GM21360 (cell line): ENCODE results near the gene KIF14.
"Not testable (repeated sequence)": the region's sequence is repeated elsewhere in the genome, so short reads cannot be mapped to it uniquely, and the experiment has no call there.

ENCODE experiments used
- ATAC-seq: cut with Tn5 transposase; IDR thresholded peaks from one replicate; pipeline ENCODE4 v1.9.1; 2021; ENCODE audit warnings: mild to moderate bottlenecking, moderate library complexity; ENCODE audit not compliant: unreplicated experiment

KIF14 gene

GRCh38 chr1:200636681-200637080 is 16.1 kb upstream of the KIF14 start:
- ATAC-seq: no peak

GRCh38 chr1:200634261-200635122 is 13.9 kb upstream of the KIF14 start:
- no peak for ATAC-seq

- no peak for ATAC-seq
Measured at GRCh38 chr1:200631375-200631774, 10.8 kb upstream of the KIF14 start.

GRCh38 chr1:200630515-200630899 is 10.0 kb upstream of the KIF14 start:
- ATAC-seq: not testable (repeated sequence)

GRCh38 chr1:200629876-200630514 is 9.4 kb upstream of the KIF14 start:
- ATAC-seq: no peak

GRCh38 chr1:200628223-200628881 is 7.8 kb upstream of the KIF14 start:
- ATAC-seq: peak; percentile 64

- no peak for ATAC-seq
Measured at GRCh38 chr1:200627575-200628222, 7.1 kb upstream of the KIF14 start.

- ATAC-seq: no peak
Measured at GRCh38 chr1:200626853-200627534, 6.4 kb upstream of the KIF14 start.

- no peak for ATAC-seq
Measured at GRCh38 chr1:200625381-200625824, 4.9 kb upstream of the KIF14 start.

GRCh38 chr1:200624679-200625335 is 4.3 kb upstream of the KIF14 start:
- ATAC-seq: no peak

GRCh38 chr1:200619894-200620272 is 668 bp downstream of the KIF14 start:
- ATAC-seq: no peak

GRCh38 chr1:200610846-200611245 is 9.7 kb downstream of the KIF14 start:
- no peak for ATAC-seq

GRCh38 chr1:200602632-200603031 is 17.9 kb downstream of the KIF14 start:
- ATAC-seq: no peak

GRCh38 chr1:200590001-200590400 is 30.6 kb downstream of the KIF14 start:
- ATAC-seq: no peak

- peak; percentile 55 for ATAC-seq
Measured at GRCh38 chr1:200588698-200589097, 31.9 kb downstream of the KIF14 start.

GRCh38 chr1:200564319-200564718 is 56.2 kb downstream of the KIF14 start:
- no peak for ATAC-seq

GRCh38 chr1:200561856-200562214 is 58.7 kb downstream of the KIF14 start:
- no peak for ATAC-seq

GRCh38 chr1:200558866-200559459 is 61.6 kb downstream of the KIF14 start:
- ATAC-seq: no peak

GRCh38 chr1:200556002-200556401 is 64.5 kb downstream of the KIF14 start:
- ATAC-seq: no peak

GRCh38 chr1:200552737-200553136 is 67.8 kb downstream of the KIF14 start:
- not testable (repeated sequence) for ATAC-seq
